Measurements from ENCODE around the gene AGAP3. TPM values are rescaled to one million over a fixed set of nuclear protein-coding genes. Genes with fewer than 3 reads are reported as not detected.

The AGAP3 gene
- polyA plus RNA-seq, 1 of the 3 experiments (the other 2 are of a cell fraction) = 126 TPM

- no peak overlapping the region for H3K9ac ChIP-seq
- H4K20me1 ChIP-seq (ENCODE audit: insufficient read depth) = no peaks in the 10 kb centered on the region
- H3K27ac ChIP-seq (ENCODE audit: low read depth in 2 of 2, low read length in 1 of 2) = no peak overlapping the region
- CTCF ChIA-PET = interaction anchor here (1.9 to 18.0 kb wide), 4 partner anchors 9 to 33 kb away, joined by 5 to 243 read pairs (median 136); partner anchors contain the start of gene GBX1
- peaks cover 0 to 36% of the 10 kb centered on the region in 2 experiments; a peak in 1 of 4 replicates for H3K4me1 ChIP-seq (ENCODE audit: control insufficient read depth in 1 of 2, insufficient read depth in 2 of 2, low read depth in 1 of 2, low read length in 1 of 2)
- no peaks in the 10 kb centered on the region for H3K9me2 ChIP-seq
- H3K9me3 ChIP-seq = no peaks in the 10 kb centered on the region
- H3K4me3 ChIP-seq (ENCODE audit: low read depth in 2 of 2, low read length in 1 of 2) = no peak overlapping the region
- 99% methylated on average over 15 of the region's 16 CpGs for WGBS (ENCODE audit: low lambda C conversion rate)
- H2AFZ ChIP-seq (ENCODE audit: low read depth) = no peak overlapping the region
- TF ChIP-seq MXI1 (IDR thresholded peaks at IDR 0.05; ENCODE audit: low read depth, low read length) (no peak), EP300 (IDR thresholded peaks at IDR 0.05; ENCODE audit: borderline replicate concordance in 1 of 2, low read depth in 1 of 2, low read length in 1 of 2) (no peak), RCOR1 (IDR thresholded peaks at IDR 0.05; ENCODE audit: low read length) (no peak), SMC3 (IDR thresholded peaks at IDR 0.05; ENCODE audit: low read depth, low read length) (no peak), RXRA (IDR thresholded peaks at IDR 0.05; ENCODE audit: borderline replicate concordance, low read depth) (no peak), FOSL2 (IDR thresholded peaks at IDR 0.05; ENCODE audit: borderline replicate concordance, low read depth) (no peak), FOXJ3 (CRISPR knock-in tag; IDR thresholded peaks at IDR 0.05) (no peak), CTCF (IDR thresholded peaks at IDR 0.05) (no peak), SIN3A (IDR thresholded peaks at IDR 0.05; ENCODE audit: borderline replicate concordance, low read depth, low read length) (no peak), RAD21 (IDR thresholded peaks at IDR 0.05; ENCODE audit: low read length) (no peak), REST (IDR thresholded peaks at IDR 0.05; ENCODE audit: low read depth, low read length) (no peak), TAF1 (IDR thresholded peaks at IDR 0.05; ENCODE audit: borderline replicate concordance, low read depth, low read length) (no peak), POLR2AphosphoS5 (IDR thresholded peaks at IDR 0.05; ENCODE audit: low read depth, low read length) (no peak), PBX3 (IDR thresholded peaks at IDR 0.05) (no peak), JUND (IDR thresholded peaks at IDR 0.05) (no peak), NRF1 (IDR thresholded peaks at IDR 0.05; ENCODE audit: low read depth, low read length) (no peak), USF2 (IDR thresholded peaks at IDR 0.05; ENCODE audit: borderline replicate concordance, low read depth, low read length) (no peak), MAX (IDR thresholded peaks at IDR 0.05; ENCODE audit: low read depth) (no peak)
- H3K4me2 ChIP-seq = no peak overlapping the region
- no peaks in the 10 kb centered on the region for H3K79me2 ChIP-seq (ENCODE audit: insufficient read depth)
- H3K27me3 ChIP-seq (ENCODE audit: insufficient read depth) = no peaks in the 10 kb centered on the region
- no peaks in the 10 kb centered on the region for H3F3A ChIP-seq (replicated peaks; ENCODE audit: insufficient read depth)
- POLR2A ChIA-PET = no interaction called here
- no peak for DNase-seq
- H3K36me3 ChIP-seq (replicated peaks in 1 of 2; ENCODE audit: control insufficient read depth in 1 of 2, insufficient read depth in 2 of 2, low read length in 1 of 2) = peaks cover 17 to 96% of the 10 kb centered on the region in 2 experiments
These were observed 47.2 kb downstream of the AGAP3 start for GRCh38 chr7:151133266-151133985.

Measured in SK-N-SH (cell line).